Smooth muscle cell (in vitro differentiated cells): ENCODE results near the gene CLDN10. TPM values are rescaled to one million over a fixed set of nuclear protein-coding genes. Genes with fewer than 3 reads are reported as not detected.
A peak's percentile ranks its signal among the peaks of the same experiment; 100 is the strongest.

Experiments
- DNase-seq: peaks from one replicate; lab custom pipeline; 2025; ENCODE audit not compliant: unreplicated experiment; lab: John Stamatoyannopoulos, UW
- H2AFZ ChIP-seq: fragments of 200-600 bp; sonication (generic); 2 replicates; pipeline ENCODE4 v1.6.0; 2016; ENCODE audit warnings: antibody characterized with exemption, low read depth, mild to moderate bottlenecking
- H3F3A ChIP-seq: fragments of 200-600 bp; sonication (generic); 2 replicates; pipeline ENCODE4 v1.6.0; 2017; ENCODE audit warnings: antibody characterized with exemption, low read depth
- H3K27ac ChIP-seq: fragments of 200-600 bp; sonication (generic); 2 replicates; pipeline ENCODE4 v1.5.1; 2016; ENCODE audit warnings: low read depth, mild to moderate bottlenecking
- H3K27me3 ChIP-seq: fragments of 200-600 bp; sonication (generic); 2 replicates; pipeline ENCODE4 v1.6.1; 2016; ENCODE audit warnings: low read depth, mild to moderate bottlenecking
- H3K36me3 ChIP-seq: fragments of 200-600 bp; sonication (generic); 2 replicates; pipeline ENCODE4 v1.5.1; 2016; ENCODE audit warnings: low read depth
- H3K4me1 ChIP-seq: fragments of 200-600 bp; sonication (generic); 2 replicates; pipeline ENCODE4 v1.5.1; 2016; ENCODE audit warnings: low read depth
- H3K4me2 ChIP-seq: fragments of 200-600 bp; sonication (generic); 2 replicates; pipeline ENCODE4 v1.6.0; 2016; ENCODE audit warnings: mild to moderate bottlenecking
- H3K4me3 ChIP-seq: fragments of 200-600 bp; sonication (generic); 2 replicates; pipeline ENCODE4 v1.5.1; 2016; ENCODE audit warnings: mild to moderate bottlenecking
- H3K79me2 ChIP-seq: fragments of 200-600 bp; sonication (generic); 2 replicates; pipeline ENCODE4 v1.6.0; 2016; ENCODE audit warnings: low read depth, mild to moderate bottlenecking
- H3K9ac ChIP-seq: fragments of 200-600 bp; sonication (generic); 2 replicates; pipeline ENCODE4 v1.6.0; 2016; ENCODE audit warnings: low read depth
- H3K9me3 ChIP-seq: fragments of 200-600 bp; sonication (generic); replicated peaks from 2 replicates; pipeline ENCODE4 v1.5.1; 2016; ENCODE audit warnings: low read depth
- H4K20me1 ChIP-seq: fragments of 200-600 bp; sonication (generic); 2 replicates; pipeline ENCODE4 v1.6.0; 2016; ENCODE audit warnings: low read depth
- WGBS: methylation state at CpG from one replicate; pipeline ENCODE4 v1.1.7; 2016; ENCODE audit warnings: low lambda C conversion rate; 5-methylcytosine and 5-hydroxymethylcytosine counted together
- polyA plus RNA-seq: library from polyadenylated mRNA; unstranded; fragments of >200 nt; fragmentation: Nextera tagmentation; extraction: Ambion mirVana; gene quantifications from 2 replicates; pipeline ENCODE4 v1.2.1, GENCODE V29; 2016
- total RNA-seq: library from RNA; depleted of rRNA; stranded (reverse); fragments of >200 nt; gene quantifications from 2 replicates; pipeline ENCODE4 v1.2.3, GENCODE V29; 2014
- TF ChIP-seq, protein P1 (sequence below): fragments of 200-600 bp; sonication (generic); IDR thresholded peaks from 2 replicates; pipeline ENCODE4 v1.5.1; 2017; ENCODE audit warnings: borderline replicate concordance, mild to moderate bottlenecking, antibody characterized with exemption; ENCODE audit not compliant: insufficient read depth, poor library complexity, severe bottlenecking

The CLDN10 gene
- total and polyA plus RNA-seq, 2 experiments from 2014 or later: 1.5 TPM; not detected in 1

DNA sequence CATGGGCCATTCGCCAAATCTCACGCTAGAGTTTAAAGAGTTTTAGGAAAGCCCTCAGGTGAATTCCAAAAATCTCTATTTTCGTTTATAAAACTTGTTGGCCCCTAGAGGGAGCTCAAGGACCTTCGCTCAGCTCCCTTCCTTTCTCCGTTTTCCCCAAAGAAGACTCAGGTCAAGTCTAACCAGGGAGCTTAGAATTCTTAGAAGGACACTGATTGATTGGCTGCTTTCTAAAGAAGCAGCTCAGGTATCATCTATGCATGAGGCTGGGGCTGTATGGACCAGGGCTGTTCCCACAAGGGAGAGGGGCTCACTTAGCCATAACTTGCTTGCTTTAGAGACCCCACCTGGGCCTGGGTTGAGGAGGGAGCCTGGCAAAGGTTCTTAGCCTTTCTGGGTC is 71.5 kb downstream of the CLDN10 start:
- Histone ChIP-seq H3K27ac (no peak overlapping the region), H2AFZ (no peak overlapping the region), H3K4me1 (no peaks in the 10 kb centered on the region), H3K4me2 (no peak overlapping the region), H4K20me1 (peaks cover 6% of the 10 kb centered on the region), H3F3A (no peaks in the 10 kb centered on the region), H3K9me3 (no peaks in the 10 kb centered on the region), H3K27me3 (no peaks in the 10 kb centered on the region), H3K36me3 (peaks cover 11% of the 10 kb centered on the region), H3K4me3 (no peak overlapping the region), H3K79me2 (no peaks in the 10 kb centered on the region), H3K9ac (no peak overlapping the region)
- no peak for DNase-seq
- 35% methylated on average over 5 of the region's 5 CpGs for WGBS
- TF ChIP-seq, protein P1, sequence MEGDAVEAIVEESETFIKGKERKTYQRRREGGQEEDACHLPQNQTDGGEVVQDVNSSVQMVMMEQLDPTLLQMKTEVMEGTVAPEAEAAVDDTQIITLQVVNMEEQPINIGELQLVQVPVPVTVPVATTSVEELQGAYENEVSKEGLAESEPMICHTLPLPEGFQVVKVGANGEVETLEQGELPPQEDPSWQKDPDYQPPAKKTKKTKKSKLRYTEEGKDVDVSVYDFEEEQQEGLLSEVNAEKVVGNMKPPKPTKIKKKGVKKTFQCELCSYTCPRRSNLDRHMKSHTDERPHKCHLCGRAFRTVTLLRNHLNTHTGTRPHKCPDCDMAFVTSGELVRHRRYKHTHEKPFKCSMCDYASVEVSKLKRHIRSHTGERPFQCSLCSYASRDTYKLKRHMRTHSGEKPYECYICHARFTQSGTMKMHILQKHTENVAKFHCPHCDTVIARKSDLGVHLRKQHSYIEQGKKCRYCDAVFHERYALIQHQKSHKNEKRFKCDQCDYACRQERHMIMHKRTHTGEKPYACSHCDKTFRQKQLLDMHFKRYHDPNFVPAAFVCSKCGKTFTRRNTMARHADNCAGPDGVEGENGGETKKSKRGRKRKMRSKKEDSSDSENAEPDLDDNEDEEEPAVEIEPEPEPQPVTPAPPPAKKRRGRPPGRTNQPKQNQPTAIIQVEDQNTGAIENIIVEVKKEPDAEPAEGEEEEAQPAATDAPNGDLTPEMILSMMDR: peak; percentile 64

DNA sequence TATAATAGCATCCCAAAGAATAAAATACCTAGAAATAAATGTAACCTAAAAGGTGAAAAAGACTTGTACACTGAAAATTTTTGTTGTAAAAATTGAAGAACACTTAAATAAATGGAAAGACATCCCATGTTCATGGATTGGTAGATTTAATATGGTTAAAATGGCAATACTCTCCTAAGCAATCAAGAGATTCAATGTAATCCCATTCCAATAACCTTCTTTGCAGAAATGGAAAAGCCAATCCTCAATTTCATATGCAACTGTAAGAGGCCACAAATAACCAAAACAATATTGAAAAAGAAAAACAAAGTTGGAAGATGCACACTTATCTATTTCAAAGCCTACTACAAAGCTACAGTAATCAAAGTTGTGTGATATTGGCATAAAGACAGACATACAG is 74.2 kb downstream of the CLDN10 start:
- Histone ChIP-seq H3K27me3 (no peaks in the 10 kb centered on the region), H3K36me3 (peaks cover 13% of the 10 kb centered on the region), H2AFZ (no peak overlapping the region), H3K27ac (no peak overlapping the region), H3K9ac (no peak overlapping the region), H3K4me3 (no peak overlapping the region), H3K9me3 (no peaks in the 10 kb centered on the region), H3K4me2 (no peak overlapping the region), H3K4me1 (no peaks in the 10 kb centered on the region), H3F3A (no peaks in the 10 kb centered on the region), H4K20me1 (peaks cover 6% of the 10 kb centered on the region), H3K79me2 (no peaks in the 10 kb centered on the region)
- DNase-seq: no peak
- TF ChIP-seq, protein P1: no peak

DNA sequence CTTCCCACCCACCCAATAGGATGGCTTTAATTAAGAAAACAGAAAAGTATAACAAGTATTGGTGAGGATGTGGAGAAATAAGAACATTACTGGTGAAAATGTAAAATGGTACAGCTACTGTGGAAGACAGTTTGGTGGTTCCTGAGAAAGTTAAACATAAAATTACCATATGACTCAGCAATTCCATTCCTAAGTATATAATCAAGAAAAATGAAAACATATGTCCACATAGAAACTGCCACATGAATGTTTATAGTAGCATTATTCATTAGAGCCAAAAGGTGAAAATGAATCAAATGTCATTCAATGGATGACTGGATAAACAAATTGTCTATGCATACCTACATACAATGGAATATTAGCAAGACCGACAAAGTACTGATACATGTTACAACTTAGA is 75.1 kb downstream of the CLDN10 start:
- Histone ChIP-seq H3K27me3 (no peaks in the 10 kb centered on the region), H3F3A (no peaks in the 10 kb centered on the region), H3K4me3 (no peak overlapping the region), H2AFZ (no peak overlapping the region), H3K9me3 (no peaks in the 10 kb centered on the region), H3K36me3 (peaks cover 13% of the 10 kb centered on the region), H3K27ac (no peak overlapping the region), H3K4me1 (no peaks in the 10 kb centered on the region), H4K20me1 (peaks cover 6% of the 10 kb centered on the region), H3K4me2 (no peak overlapping the region), H3K79me2 (no peaks in the 10 kb centered on the region), H3K9ac (no peak overlapping the region)
- DNase-seq: no peak
- TF ChIP-seq, protein P1: no peak
- 96% methylated on average over 1 of the region's 1 CpG for WGBS

DNA sequence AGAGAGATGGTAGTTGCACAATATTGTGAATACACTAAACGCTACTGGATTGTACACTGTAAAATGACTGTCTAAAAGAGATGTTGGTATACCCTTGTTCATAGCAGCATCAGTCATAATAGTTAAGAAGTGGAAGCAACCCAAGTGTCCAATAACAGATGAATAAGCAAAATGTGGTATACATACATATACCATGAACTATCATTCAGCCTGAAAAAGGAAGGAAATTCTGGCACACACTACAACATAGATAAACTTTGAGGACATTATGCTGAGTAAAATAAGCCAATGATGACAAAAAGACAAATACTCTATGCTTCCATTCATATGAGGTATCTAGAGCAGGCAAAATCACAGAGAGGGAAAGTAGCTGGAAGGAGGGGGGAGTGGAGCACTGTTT is 76.0 kb downstream of the CLDN10 start:
- H3K4me1 ChIP-seq: no peaks in the 10 kb centered on the region
- peaks cover 13% of the 10 kb centered on the region for H3K36me3 ChIP-seq
- WGBS: 96% methylated on average over 1 of the region's 1 CpG

More for the DNA sequence above, 76.0 kb downstream of the CLDN10 start:
- H3K9me3 ChIP-seq: no peaks in the 10 kb centered on the region
- peaks cover 6% of the 10 kb centered on the region for H4K20me1 ChIP-seq
- DNase-seq: no peak
- no peaks in the 10 kb centered on the region for H3K79me2 ChIP-seq
- no peak overlapping the region for H3K9ac ChIP-seq
- no peak overlapping the region for H3K4me2 ChIP-seq
- H2AFZ ChIP-seq: no peak overlapping the region
- no peak overlapping the region for H3K4me3 ChIP-seq
- no peak overlapping the region for H3K27ac ChIP-seq
- no peaks in the 10 kb centered on the region for H3F3A ChIP-seq
- TF ChIP-seq, protein P1: no peak
- H3K27me3 ChIP-seq: no peaks in the 10 kb centered on the region
